ENCODE results near the gene ADAMTS2. TPM values are rescaled to one million over a fixed set of nuclear protein-coding genes. Genes with fewer than 3 reads are reported as not detected.

ADAMTS2 gene
- total RNA-seq, 1 donor from 2014 or later, result 61.1 TPM

- DNase-seq, result no peak
These were observed 220.1 kb downstream of the ADAMTS2 start for GRCh38 chr5:179124853-179125788.

GRCh38 chr5:179124273-179124852 is 220.9 kb downstream of the ADAMTS2 start:
- DNase-seq, result no peak

GRCh38 chr5:179123491-179124272 is 221.6 kb downstream of the ADAMTS2 start:
- peak; percentile 21 for DNase-seq

- DNase-seq, result no peak
These were observed 222.2 kb downstream of the ADAMTS2 start for GRCh38 chr5:179123109-179123426.

GRCh38 chr5:179122411-179123108 is 222.7 kb downstream of the ADAMTS2 start:
- DNase-seq, result no peak

- DNase-seq, result no peak
These were observed 223.6 kb downstream of the ADAMTS2 start for GRCh38 chr5:179121667-179122111.

GRCh38 chr5:179120951-179121666 is 224.2 kb downstream of the ADAMTS2 start:
- DNase-seq, result no peak

GRCh38 chr5:179120421-179120861 is 224.8 kb downstream of the ADAMTS2 start:
- DNase-seq, result no peak

GRCh38 chr5:179119415-179120170 is 225.7 kb downstream of the ADAMTS2 start:
- no peak for DNase-seq

- no peak for DNase-seq
These were observed 226.4 kb downstream of the ADAMTS2 start for GRCh38 chr5:179118756-179119414.

- no peak for DNase-seq
These were observed 226.9 kb downstream of the ADAMTS2 start for GRCh38 chr5:179118338-179118737.

GRCh38 chr5:179115845-179116524 is 229.3 kb downstream of the ADAMTS2 start:
- no peak for DNase-seq

GRCh38 chr5:179115307-179115706 is 230.0 kb downstream of the ADAMTS2 start:
- DNase-seq, result no peak

GRCh38 chr5:179114756-179115155 is 230.5 kb downstream of the ADAMTS2 start:
- DNase-seq, result no peak

GRCh38 chr5:179113945-179114641 is 231.2 kb downstream of the ADAMTS2 start:
- DNase-seq, result no peak

GRCh38 chr5:179113143-179113530 is 232.1 kb downstream of the ADAMTS2 start:
- DNase-seq, result no peak

- DNase-seq, result no peak
These were observed 232.7 kb downstream of the ADAMTS2 start for GRCh38 chr5:179112469-179113142.

All from tongue (tissue), 2 donors.